HG03045 (cell line): ENCODE results near the gene NALF2.
A peak's percentile ranks its signal among the peaks of the same experiment; 100 is the strongest.

Source experiments
- ATAC-seq: cut with Tn5 transposase; IDR thresholded peaks from one replicate; pipeline ENCODE4 v1.9.1; 2021; ENCODE audit warnings: mild to moderate bottlenecking, moderate library complexity; ENCODE audit not compliant: unreplicated experiment

NALF2 gene

DNA sequence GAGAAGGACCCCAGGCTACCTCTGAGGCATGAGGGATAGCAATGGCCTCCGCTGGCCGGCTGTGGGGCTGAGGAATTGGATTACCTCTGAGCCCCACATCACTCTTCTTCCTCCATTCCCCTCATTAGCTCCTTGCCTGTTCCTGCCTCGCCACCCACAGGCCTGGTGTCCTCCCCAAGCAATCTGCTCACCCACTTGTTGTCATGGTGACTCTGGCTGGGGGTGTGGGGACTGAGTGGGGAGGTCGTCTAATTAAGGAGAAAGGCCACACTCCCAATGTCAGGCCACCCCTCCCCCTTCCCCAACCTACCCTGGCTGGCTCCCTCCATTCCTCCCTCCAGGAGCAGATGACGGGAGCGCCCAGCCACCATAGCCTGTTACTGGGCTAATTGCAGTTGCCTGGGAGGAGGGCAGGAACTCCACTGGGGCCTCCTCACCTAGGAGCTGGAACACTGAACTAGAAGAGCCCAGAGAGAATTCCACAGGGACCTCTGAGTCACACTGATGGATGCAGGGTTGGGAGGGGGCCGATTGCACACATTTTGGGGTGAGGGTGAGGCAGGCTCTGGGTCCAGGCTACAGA lies 20.7 kb downstream of the NALF2 start:
- ATAC-seq: no peak

DNA sequence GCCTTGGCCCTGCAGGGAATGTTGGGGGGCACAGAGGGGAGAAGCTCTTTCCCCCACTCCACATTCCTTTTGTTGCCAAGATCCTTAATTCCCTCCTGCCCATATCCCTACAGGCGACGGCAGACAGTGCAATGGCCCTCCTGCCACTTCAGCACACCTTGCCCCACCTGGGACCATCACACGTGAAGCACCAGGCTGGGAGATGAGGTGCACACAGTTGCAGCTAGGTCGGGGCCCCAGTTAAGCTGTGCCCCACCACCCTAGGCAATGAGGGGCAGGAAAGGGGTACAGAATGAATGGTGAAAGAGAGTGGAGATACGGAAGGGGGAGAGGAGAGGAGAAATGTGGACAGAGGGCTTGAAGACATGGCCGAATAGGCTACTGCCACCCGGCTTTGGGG lies 26.2 kb downstream of the NALF2 start:
- ATAC-seq: no peak

DNA sequence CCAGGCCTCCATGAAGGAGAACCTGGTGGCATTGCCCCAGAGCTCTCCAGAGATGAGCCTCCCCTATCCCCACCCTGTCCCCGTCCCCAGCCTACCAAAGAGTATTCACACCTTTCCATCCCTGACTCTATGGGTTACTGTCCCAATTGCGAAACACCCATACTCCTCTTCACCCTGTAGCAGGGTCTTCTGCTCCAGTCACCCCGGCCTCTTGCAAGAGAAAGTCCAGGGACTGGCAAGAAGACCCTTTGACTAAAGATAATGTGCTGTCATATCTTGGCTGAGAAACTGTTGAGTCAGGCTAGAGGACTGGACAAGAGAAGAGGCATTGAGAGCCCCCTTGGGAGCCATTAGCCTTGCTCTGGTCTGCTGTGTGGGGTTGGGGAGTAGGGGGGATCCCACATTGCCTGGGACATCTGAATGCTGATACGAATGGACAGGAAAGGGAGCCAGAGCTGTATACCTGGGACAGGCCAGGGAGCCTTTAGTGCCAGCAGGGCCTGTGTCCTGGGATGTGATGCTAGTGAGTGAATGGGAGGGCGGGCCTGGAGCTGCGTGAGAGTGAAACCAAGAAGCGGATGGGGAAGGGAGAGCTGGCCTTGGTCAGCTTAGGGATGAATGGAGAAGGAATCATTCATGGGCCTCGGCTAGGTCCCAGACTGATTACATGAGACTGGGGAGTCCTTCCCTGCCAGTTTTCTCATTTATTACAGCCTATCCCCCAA lies 27.1 kb downstream of the NALF2 start:
- ATAC-seq: no peak

DNA sequence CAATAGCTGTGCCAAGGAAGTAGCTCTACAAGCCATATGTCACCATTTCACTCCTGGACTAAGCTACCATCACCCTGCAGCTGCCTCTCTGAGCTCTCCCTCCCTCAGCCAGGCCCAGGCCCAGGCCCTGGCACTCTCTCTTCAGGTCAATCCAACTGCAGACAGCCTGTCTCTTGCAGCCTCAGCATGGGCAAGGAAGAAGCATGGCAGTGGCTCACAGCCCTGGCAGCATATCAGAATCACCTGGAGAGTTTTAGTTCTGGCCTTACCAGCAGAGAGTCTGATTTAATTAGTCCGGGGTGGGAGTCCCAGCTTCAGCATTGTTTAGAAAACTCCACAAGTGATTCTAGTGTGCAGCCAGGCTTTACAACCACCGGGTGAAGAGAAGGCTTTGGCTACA lies 31.5 kb downstream of the NALF2 start:
- ATAC-seq: no peak

DNA sequence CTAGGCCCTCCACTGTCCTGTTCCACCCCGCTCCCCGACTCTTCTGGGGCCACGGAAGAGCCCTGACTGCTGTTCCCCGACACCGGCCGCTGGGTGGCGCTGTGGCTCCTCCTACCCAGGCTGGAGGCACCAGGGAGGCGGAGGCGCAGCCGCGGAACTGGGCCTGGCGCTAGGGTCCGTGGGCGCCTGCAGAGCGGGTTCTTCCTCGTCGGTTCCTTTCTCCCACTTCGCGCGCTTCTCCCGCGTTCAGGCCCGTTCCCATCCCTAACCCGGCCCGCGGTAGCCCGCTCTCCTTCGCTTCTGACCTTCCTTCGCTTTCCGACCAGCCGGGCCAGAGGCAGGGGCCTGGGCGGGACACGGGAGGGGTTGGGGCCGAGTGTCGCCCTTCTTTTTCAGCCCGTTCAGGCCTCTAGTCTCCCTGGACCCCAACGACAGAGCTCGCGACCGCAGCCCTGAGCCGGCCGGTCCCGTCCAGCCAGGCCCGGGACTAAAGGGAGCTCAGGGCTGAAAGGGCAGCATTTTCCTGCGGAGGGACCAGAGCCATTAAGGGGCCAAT lies 34.3 kb downstream of the NALF2 start:
- ATAC-seq: peak; percentile 92

DNA sequence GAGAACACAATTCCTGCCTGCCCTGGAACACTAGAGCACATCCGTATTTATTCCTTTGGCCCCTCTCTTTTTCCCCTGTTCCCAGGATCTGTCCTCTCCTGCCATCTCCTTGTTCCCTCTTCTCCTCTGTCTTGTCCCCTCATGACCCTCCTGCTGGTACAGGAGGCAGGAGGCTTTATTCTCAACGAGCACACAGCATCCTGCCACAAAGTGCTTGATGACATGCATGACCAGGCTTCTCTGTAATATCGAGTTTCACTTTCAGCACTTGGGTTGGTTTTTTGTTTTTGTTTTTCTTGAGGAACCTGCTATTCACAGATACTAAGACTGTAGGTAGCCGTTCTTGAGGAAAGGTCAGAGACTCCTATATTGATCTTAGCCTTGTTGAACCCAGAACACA lies 35.3 kb downstream of the NALF2 start:
- ATAC-seq: no peak

DNA sequence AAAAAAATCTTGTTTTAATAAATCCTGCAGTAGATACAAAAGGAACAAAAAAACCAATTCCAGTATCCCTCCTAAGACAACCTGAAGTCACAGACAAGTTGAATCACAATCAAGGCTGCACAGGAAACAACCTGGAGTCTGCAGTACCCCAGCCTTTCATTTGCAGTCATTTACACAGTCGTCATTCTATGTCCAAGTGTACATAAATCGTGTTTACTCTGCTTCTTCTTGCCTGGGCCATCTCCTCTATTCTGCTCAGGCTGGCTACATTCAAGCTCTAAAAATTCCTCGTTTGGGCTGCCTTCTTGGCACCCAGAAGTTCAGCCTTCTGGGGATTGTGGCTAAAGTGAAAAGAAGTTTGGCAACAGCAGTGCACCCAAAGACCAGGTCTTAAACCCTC lies 37.8 kb downstream of the NALF2 start:
- no peak for ATAC-seq

DNA sequence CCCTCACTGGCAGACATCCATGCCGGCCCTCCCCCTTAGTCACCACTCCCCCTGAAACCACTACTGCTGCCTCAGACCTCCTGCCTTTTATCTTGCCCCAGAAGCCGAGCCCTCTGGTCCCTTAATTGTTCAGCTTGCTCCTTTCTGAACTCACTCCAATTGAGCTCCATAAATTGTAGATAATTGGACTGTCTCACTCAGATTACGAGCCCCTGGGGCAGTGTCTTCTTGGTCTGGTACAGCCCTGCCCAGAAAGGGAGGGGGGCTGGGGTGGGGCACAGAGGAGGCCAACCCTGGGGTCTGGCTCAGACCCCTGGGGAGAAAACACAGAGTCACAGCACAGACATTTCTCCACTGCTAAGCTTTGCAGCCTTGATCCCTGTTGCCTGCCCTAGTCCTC lies 39.4 kb downstream of the NALF2 start:
- no peak for ATAC-seq

DNA sequence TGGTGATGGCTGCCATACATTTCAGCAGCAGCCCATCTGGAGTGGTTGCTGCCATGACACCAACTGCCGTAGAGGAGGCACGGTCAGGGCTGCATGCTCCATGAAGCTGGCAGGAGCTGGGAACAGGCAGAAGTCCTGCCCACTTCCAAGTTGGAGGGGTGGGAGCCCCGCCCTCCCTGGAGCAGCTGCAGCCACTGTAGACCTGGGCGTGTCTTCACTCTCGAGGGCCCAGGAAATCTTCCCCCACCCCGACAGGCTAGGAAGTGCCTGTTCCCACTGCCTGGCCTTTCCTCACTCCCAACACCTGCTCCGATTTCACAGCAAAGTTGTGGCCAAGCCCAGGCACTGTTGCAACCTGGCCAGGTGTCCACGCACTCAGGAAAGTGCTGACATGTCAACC lies 42.3 kb downstream of the NALF2 start:
- no peak for ATAC-seq

DNA sequence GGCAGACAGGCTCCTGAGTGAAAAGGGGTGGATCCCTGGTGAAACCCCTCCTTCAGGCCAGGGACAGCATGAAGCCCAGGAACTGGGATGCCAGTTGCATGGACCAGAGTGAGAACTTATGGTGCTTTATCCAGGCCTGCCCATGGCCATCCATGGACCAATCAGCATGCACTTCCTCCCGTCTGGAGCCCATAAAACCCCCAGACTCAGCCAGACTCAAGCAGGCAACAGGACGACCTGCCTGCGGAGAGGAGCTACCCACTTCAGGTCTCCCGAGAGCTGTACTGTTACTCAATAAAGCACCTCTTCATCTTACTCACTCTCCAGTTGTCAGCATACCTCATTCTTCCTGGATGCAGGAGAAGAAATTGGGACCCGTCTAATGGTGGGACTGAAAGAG lies 42.9 kb downstream of the NALF2 start:
- no peak for ATAC-seq

DNA sequence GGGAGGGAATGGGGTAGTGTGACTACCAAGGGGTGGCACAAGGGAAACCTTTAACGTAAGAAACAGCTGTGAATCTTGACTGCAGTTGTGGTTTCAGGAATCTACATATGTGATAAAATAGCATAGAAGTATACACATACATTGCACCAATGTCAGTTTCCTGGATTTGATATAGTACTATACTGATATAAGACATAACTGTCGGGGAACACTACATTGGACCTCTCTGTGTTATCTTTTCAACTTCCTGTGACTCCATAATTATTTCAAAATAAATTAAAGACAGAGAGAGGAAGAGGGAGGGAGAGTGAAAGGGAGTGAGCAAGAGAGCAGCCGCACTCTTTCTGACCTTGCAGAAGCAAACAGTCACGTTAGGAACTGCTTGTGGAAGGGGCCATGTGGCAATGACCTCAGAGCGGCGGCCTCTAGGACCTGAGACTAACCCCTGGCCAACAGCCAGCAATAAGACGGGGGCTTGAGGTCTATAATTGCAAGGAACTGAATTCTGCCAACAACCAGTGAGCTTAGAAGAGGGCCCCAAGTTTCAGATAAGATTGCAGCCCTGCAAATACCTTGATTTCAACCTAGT lies 47.4 kb downstream of the NALF2 start:
- ATAC-seq: no peak

DNA sequence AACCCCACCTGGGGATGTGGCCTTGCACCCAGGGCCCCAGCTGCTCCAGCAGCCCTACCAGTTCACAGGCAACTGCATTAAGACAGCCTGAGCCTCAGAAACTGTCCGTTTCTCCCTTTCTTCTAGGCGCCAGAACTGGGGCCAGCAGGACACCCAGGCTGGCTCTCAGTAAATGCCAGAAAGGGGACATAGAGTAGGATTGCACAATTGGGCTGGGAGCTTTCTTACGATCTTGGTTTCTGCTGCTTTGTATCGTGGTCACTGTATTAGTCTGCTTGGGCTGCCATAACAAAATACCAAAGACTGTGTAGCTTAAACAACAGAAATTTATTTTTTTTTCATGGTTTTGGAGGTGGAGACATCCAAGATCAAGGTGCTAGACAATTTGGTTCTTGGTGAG lies 48.4 kb downstream of the NALF2 start:
- ATAC-seq: no peak
